K562 (cell line): ENCODE results near the gene C11orf58. TPM values are rescaled to one million over a fixed set of nuclear protein-coding genes. Genes with fewer than 3 reads are reported as not detected.

ENCODE experiments used
- ATAC-seq: fragments of 200-7000 bp; cut with Tn5 transposase; 3 replicates; pipeline ENCODE4 v1.9.1; 2020; ENCODE audit warnings: moderate library complexity
- BruUV-seq: library from RNA; stranded (reverse); fragments of 400-500 nt; replicated peaks from 2 replicates; lab custom pipeline; 2021; lab: Mats Ljungman, UMichigan
- CTCF ChIA-PET: fragments of 300-600 bp; formaldehyde crosslinking; extraction: SDS; loops from one replicate; lab custom pipeline; 2021; ENCODE audit warnings: low intra/inter-chr PET ratio; lab: Yijun Ruan, JAX
- POLR2A ChIA-PET: fragments of 300-600, 350-650 bp; sonication (Branson Sonifier 250); formaldehyde crosslinking; extraction: SDS; loops from one replicate; lab custom pipeline; 2021; ENCODE audit warnings: antibody characterized with exemption, inconsistent platforms; lab: Yijun Ruan, JAX
- DNase-seq, 4 experiments: peaks; one replicate each; pipeline versions ENCODE4 v3.0.0 to v3.0.0-alpha.2; 2011 to 2018; ENCODE audit warnings: low spot score in 3 of 4, mixed read lengths in 3 of 4; ENCODE audit errors: extremely low read depth in 1 of 4
- FAIRE-seq: peaks from 2 replicates; lab custom pipeline; 2011; peaks lifted over from hg19 to GRCh38; lab: Jason Lieb, UNC
- H2AFZ ChIP-seq: 2 replicates; pipeline ENCODE4 v1.6.0; 2011; ENCODE audit warnings: low read depth, low read length, control low read depth, inconsistent platforms
- H3K27ac ChIP-seq: fragments of 200-600 bp; 3 replicates; pipeline ENCODE4 v1.8.0; 2011; ENCODE audit warnings: low read depth, mild to moderate bottlenecking, control low read depth, inconsistent platforms, low read length, moderate library complexity, mixed read lengths; ENCODE audit errors: extremely low read depth
- H3K27me3 ChIP-seq, 2 experiments: fragments of 300-600 bp in 1 of 2; 2 replicates in 1 of 2; 3 replicates in 1 of 2; pipeline versions ENCODE4 v1.6.0 to v1.8.0; 2011; ENCODE audit warnings: inconsistent platforms in 2 of 2, low read length in 2 of 2, mild to moderate bottlenecking in 1 of 2, mixed read lengths in 1 of 2, moderate library complexity in 1 of 2; ENCODE audit not compliant: control insufficient read depth in 2 of 2, insufficient read depth in 2 of 2
- H3K36me3 ChIP-seq: fragments of 300-600 bp; 3 replicates; pipeline ENCODE4 v1.8.0; 2011; ENCODE audit warnings: mild to moderate bottlenecking, low read length, inconsistent platforms; ENCODE audit not compliant: control insufficient read depth, insufficient read depth
- H3K4me1 ChIP-seq, 2 experiments: fragments of 200-600 bp in 1 of 2; replicated peaks in 1 of 2; 2 replicates in 1 of 2; 3 replicates in 1 of 2; pipeline versions ENCODE4 v1.5.1 to v1.8.0; 2011; ENCODE audit warnings: inconsistent platforms in 2 of 2, low read length in 2 of 2, mild to moderate bottlenecking in 1 of 2, mixed read lengths in 1 of 2, moderate library complexity in 1 of 2; ENCODE audit not compliant: control insufficient read depth in 2 of 2, insufficient read depth in 2 of 2
- H3K4me2 ChIP-seq: 2 replicates; pipeline ENCODE4 v1.6.1; 2011; ENCODE audit warnings: low read length, control low read depth, inconsistent platforms, mixed read lengths; ENCODE audit not compliant: insufficient read depth
- H3K4me3 ChIP-seq: fragments of 200-600 bp; sonication (generic), shearing (Covaris generic); 2 replicates; pipeline ENCODE4 v1.5.1; 2016; ENCODE audit warnings: control low read depth, inconsistent platforms
- H3K79me2 ChIP-seq: fragments of 200-600 bp; 3 replicates; pipeline ENCODE4 v1.8.0; 2011; ENCODE audit warnings: low read length, inconsistent platforms; ENCODE audit not compliant: control insufficient read depth, insufficient read depth
- H3K9ac ChIP-seq, 2 experiments: 2 replicates each; pipeline versions ENCODE4 v1.6.0 to v1.6.1; 2011; ENCODE audit warnings: low read depth in 2 of 2, low read length in 2 of 2, control low read depth in 1 of 2, inconsistent platforms in 1 of 2, mild to moderate bottlenecking in 1 of 2, mixed read lengths in 1 of 2; ENCODE audit not compliant: insufficient read depth in 1 of 2
- H3K9me1 ChIP-seq: one replicate; pipeline ENCODE4 v1.6.0; 2011; ENCODE audit warnings: inconsistent platforms, mild to moderate bottlenecking, low read length, moderate library complexity; ENCODE audit not compliant: control insufficient read depth, insufficient read depth
- H3K9me3 ChIP-seq: replicated peaks from 2 replicates; pipeline ENCODE4 v1.5.1; 2011; ENCODE audit warnings: low read depth, low read length, inconsistent platforms; ENCODE audit not compliant: control insufficient read depth, insufficient read depth
- H4K20me1 ChIP-seq: replicated peaks from 2 replicates; pipeline ENCODE4 v1.6.1; 2011; ENCODE audit warnings: low read length, inconsistent platforms, mixed read lengths; ENCODE audit not compliant: control insufficient read depth, insufficient read depth
- ATF7 ChIP-seq: fragments of 450-650 bp; IDR thresholded peaks from 2 replicates; pipeline ENCODE4 v1.7.1; 2014; ENCODE audit warnings: mild to moderate bottlenecking, moderate library complexity
- BCOR ChIP-seq: fragments of 450-650 bp; IDR thresholded peaks from 2 replicates; pipeline ENCODE4 v1.6.1; 2016
- CBFA2T2 ChIP-seq: fragments of 450-650 bp; conservative IDR thresholded peaks from 2 replicates; pipeline ENCODE4 v1.6.1; 2017; ENCODE audit warnings: mild to moderate bottlenecking
- CC2D1A ChIP-seq: fragments of 450-650 bp; IDR thresholded peaks from 2 replicates; pipeline ENCODE4 v1.6.1; 2017; ENCODE audit warnings: mild to moderate bottlenecking
- ETS2 ChIP-seq: IDR thresholded peaks from 2 replicates; pipeline ENCODE4 v1.6.1; 2016; ENCODE audit warnings: borderline replicate concordance, missing genetic modification characterization, mild to moderate bottlenecking, moderate library complexity, missing compliant biosample characterization; ENCODE audit not compliant: poor library complexity, severe bottlenecking
- HNRNPH1 ChIP-seq: fragments of 200-400 bp; formaldehyde crosslinking; optimal IDR thresholded peaks from 2 replicates; pipeline ENCODE3; 2017; ENCODE audit warnings: low read depth, mild to moderate bottlenecking, low read length, moderate library complexity
- JUNB ChIP-seq: fragments of 450-650 bp; formaldehyde crosslinking; conservative IDR thresholded peaks from 2 replicates; pipeline ENCODE4 v1.4.0; 2020; ENCODE audit warnings: mild to moderate bottlenecking
- KDM2B ChIP-seq: fragments of 250-450 bp; sonication (Bioruptor Pico); IDR thresholded peaks from 2 replicates; pipeline ENCODE4 v1.8.0; 2021; ENCODE audit warnings: mild to moderate bottlenecking, moderate library complexity
- MNT ChIP-seq, 2 experiments: fragments of 450-650 bp; conservative IDR thresholded peaks; 2 replicates each; pipeline ENCODE4 v1.6.1; 2017; ENCODE audit warnings: mild to moderate bottlenecking in 2 of 2, moderate library complexity in 2 of 2
- TSHZ1 ChIP-seq: fragments of 250-450 bp; sonication (Bioruptor Pico); IDR thresholded peaks from 2 replicates; pipeline ENCODE4 v1.4.0; 2020; ENCODE audit warnings: mild to moderate bottlenecking, moderate library complexity
- YBX1 ChIP-seq: fragments of 450-650 bp; IDR thresholded peaks from 2 replicates; pipeline ENCODE4 v1.7.1; 2016; ENCODE audit warnings: mild to moderate bottlenecking
- WGBS: fragments of 100-300 bp; shearing (Covaris generic); methylation state at CpG from one replicate; pipeline ENCODE4 v1.1.6; 2016; ENCODE audit warnings: low coverage, mixed read lengths; ENCODE audit not compliant: insufficient coverage; ENCODE audit errors: missing lambda C conversion rate; 5-methylcytosine and 5-hydroxymethylcytosine counted together
- in situ Hi-C: fragments of 300-500 bp; cut with MboI; formaldehyde crosslinking; loops from 4 replicates; pipeline ENCODE4 v1.15.0; 2018; ENCODE audit warnings: inconsistent platforms, mixed read lengths
- intact Hi-C: fragments of 100-400 bp; cut with micrococcal nuclease; formaldehyde crosslinking; loops from 2 replicates; pipeline ENCODE4 v1.14.2; 2022
- polyA plus RNA-seq, 8 experiments: library from polyadenylated mRNA; depleted of rRNA in 4 of 8; stranded (reverse) in 5 of 8; unstranded in 3 of 8; fragments of >200 nt; fragmentation: Nextera tagmentation in 2 of 8; fragmentation: Illumina TruSeq in 1 of 8; extraction: Ambion mirVana in 2 of 8; extraction: Trizol in 1 of 8; gene quantifications; 2 replicates each; pipeline versions ENCODE4 v1.2.1 to v1.2.3, GENCODE V29; 2011 to 2014; ENCODE audit warnings: inconsistent platforms in 1 of 8, missing spikeins in 1 of 8
- total RNA-seq, 7 experiments: library from RNA; depleted of rRNA in 6 of 7; stranded (reverse); fragments of >200 nt in 6 of 7; fragmentation: Illumina TruSeq in 2 of 7; extraction: Trizol in 2 of 7; gene quantifications; 2 replicates each; pipeline versions ENCODE4 v1.2.1 to v1.2.3, GENCODE V29; 2011 to 2021; ENCODE audit warnings: low replicate concordance in 1 of 7

C11orf58 gene
- total and polyA plus RNA-seq, 9 of the 15 experiments (the other 6 are each of a cell fraction or from before 2014, with no cell fraction given) = 104 to 421 (median 247) TPM

DNA sequence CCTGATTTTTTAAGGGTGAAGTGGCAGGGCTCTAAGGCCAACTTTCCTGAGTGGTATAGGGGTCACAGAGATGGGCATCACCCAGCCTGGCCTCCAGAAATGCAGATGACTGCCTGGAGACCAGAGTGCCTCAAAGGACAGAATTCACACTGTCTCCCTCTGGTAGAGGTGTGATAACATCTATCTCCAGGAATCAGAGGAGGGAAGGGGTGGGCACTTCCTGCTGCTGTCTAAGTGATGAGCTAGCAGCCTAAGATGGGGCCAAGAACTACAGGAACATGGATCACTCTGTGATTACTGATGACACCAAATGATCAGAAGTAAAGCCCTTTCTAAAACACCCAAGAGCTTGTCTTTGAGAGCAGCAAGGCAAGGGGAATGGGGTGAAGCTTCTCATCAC lies 61.9 kb downstream of the C11orf58 start:
- H3K4me1 ChIP-seq = no peaks in the 10 kb centered on the region; a peak in 1 of 5 replicates
- ATAC-seq = no peak
- no peak overlapping the region for H3K4me3 ChIP-seq
- no peaks in the 10 kb centered on the region for H3K9me3 ChIP-seq
- no peak overlapping the region for H2AFZ ChIP-seq
- intact Hi-C loops (no loop called here), in situ Hi-C loops (no loop called here)
- POLR2A ChIA-PET = interaction anchor here (1.2 kb wide), 1 partner anchor 8 kb away, joined by 3 read pairs; no protein-coding TSS in a partner anchor
- no peaks in the 10 kb centered on the region for H4K20me1 ChIP-seq
- BruUV-seq = no TSS peak
- TF ChIP-seq CC2D1A (no peak), KDM2B (CRISPR knock-in tag) (no peak), HNRNPH1 (no peak)
- peaks cover 18 to 22% of the 10 kb centered on the region in 2 experiments for H3K27me3 ChIP-seq
- FAIRE-seq = no peak
- H3K79me2 ChIP-seq = no peaks in the 10 kb centered on the region
- CTCF ChIA-PET = no interaction called here
- H3K4me2 ChIP-seq = no peak overlapping the region
- no peaks in the 10 kb centered on the region for H3K9me1 ChIP-seq
- H3K36me3 ChIP-seq = no peaks in the 10 kb centered on the region
- no peak for DNase-seq
- H3K27ac ChIP-seq = no peak overlapping the region
- no peak overlapping the region for H3K9ac ChIP-seq

DNA sequence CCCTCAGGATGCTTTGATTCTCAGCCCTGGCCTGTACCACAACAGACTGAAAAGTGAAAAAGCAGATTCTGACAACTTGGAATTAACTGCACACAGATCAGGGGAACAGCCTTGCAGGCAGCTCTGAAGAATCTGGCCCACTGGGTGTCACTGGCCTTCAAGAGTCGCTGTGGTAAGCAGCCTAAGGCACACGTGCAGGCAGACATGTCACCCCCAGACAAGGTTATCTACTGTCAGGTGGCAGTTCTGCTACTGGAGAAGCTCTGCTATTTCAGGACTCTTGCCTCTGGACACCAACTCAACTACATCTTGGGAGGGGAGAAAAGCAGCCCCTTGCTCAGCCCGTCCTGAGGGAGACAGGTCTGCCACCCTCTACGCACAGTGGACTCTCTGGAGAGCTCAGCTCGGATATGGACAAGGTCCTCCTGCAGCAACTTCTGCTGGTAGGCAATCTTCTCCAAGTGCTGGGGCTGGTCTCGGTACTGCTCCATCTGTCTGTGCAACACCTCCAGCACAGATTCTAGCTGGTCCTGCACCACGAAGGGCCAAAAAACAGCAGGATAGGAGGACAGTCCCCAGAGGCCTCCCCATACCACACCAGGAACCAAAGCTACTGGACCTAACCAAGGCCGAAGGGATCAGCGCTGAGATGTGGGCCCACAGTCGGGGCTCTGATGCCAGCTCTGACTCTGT lies 63.0 kb downstream of the C11orf58 start:
- Histone ChIP-seq H2AFZ (no peak overlapping the region), H3K9me1 (no peaks in the 10 kb centered on the region), H3K36me3 (no peaks in the 10 kb centered on the region), H3K27me3 (peaks cover 24 to 28% of the 10 kb centered on the region in 2 experiments), H3K79me2 (no peaks in the 10 kb centered on the region), H3K9ac (no peak overlapping the region), H3K4me2 (no peak overlapping the region), H3K9me3 (no peaks in the 10 kb centered on the region), H4K20me1 (no peaks in the 10 kb centered on the region), H3K4me3 (no peak overlapping the region), H3K4me1 (no peaks in the 10 kb centered on the region; a peak in 1 of 5 replicates), H3K27ac (no peak overlapping the region)
- POLR2A ChIA-PET = interaction anchor here (1.2 kb wide), 1 partner anchor 9 kb away, joined by 3 read pairs; no protein-coding TSS in a partner anchor
- ATAC-seq = peak; percentile 36; the same call in 2 of the 3 replicates
- CTCF ChIA-PET = no interaction called here
- WGBS = 3% methylated on average over 10 of the region's 10 CpGs
- DNase-seq = no peak
- no peak for FAIRE-seq
- BruUV-seq = no TSS peak
- intact Hi-C loops = no loop called here
- in situ Hi-C loops = no loop called here
- no peak for TF ChIP-seq BCOR
- no peak for TF ChIP-seq JUNB
- TF ChIP-seq ETS2 (tag) = no peak
- TF ChIP-seq TSHZ1 = no peak
- no peak for TF ChIP-seq MNT (conservative IDR thresholded peaks at IDR 0.05)
- TF ChIP-seq ATF7 = no peak
- no peak for TF ChIP-seq CBFA2T2
- TF ChIP-seq YBX1 = no peak
